HUES64 (cell line): Measurements from ENCODE around the gene RAD52.
A peak's percentile ranks its signal among the peaks of the same experiment; 100 is the strongest.

Source experiments
- H3K27ac ChIP-seq: 2 replicates; pipeline ENCODE4 v1.7.0; 2013; ENCODE audit warnings: low read depth, low read length, inconsistent platforms
- H3K27me3 ChIP-seq: 2 replicates; pipeline ENCODE4 v1.6.1; 2013; ENCODE audit warnings: mild to moderate bottlenecking, low read length; ENCODE audit not compliant: insufficient read depth
- H3K36me3 ChIP-seq: 2 replicates; pipeline ENCODE4 v1.6.1; 2013; ENCODE audit warnings: mild to moderate bottlenecking, low read length; ENCODE audit not compliant: insufficient read depth
- H3K4me1 ChIP-seq: 2 replicates; pipeline ENCODE4 v1.6.1; 2013; ENCODE audit warnings: mild to moderate bottlenecking, low read length, moderate library complexity; ENCODE audit not compliant: insufficient read depth
- H3K4me3 ChIP-seq: 2 replicates; pipeline ENCODE4 v1.5.1; 2013; ENCODE audit warnings: mild to moderate bottlenecking, low read length, moderate library complexity
- H3K9ac ChIP-seq: 2 replicates; pipeline ENCODE4 v1.6.1; 2013; ENCODE audit warnings: mild to moderate bottlenecking, low read depth, low read length
- H3K9me3 ChIP-seq: 2 replicates; pipeline ENCODE4 v1.6.1; 2013; ENCODE audit warnings: low read depth, low read length; ENCODE audit not compliant: insufficient read depth
- WGBS: fragments of 150-250, 120-280 bp; methylation state at CpG from one replicate; pipeline ENCODE4 v1.1.7; 2013; ENCODE audit warnings: missing lambda C conversion rate; 5-methylcytosine and 5-hydroxymethylcytosine counted together

RAD52 gene

DNA sequence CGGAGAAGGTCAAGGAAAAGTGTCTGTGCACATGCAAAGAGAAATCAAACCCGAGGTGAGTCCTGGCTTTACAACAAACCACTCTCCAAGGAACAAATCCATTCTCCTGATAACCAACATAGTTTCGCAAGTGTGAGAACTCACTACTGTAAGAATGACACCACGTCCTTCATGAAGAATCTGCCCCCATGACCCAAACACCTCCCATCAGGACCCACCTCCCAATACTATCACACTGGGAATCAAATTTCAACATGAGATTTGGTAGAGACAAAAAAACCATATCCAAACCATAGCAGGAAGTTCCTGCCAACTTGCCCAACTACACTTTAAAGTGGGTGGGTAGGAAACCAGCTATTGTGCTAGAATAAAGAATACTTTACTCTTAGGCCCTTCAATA is 39.2 kb upstream of the RAD52 start:
- Histone ChIP-seq H3K9ac (no peak overlapping the region), H3K27me3 (peaks cover 8% of the 10 kb centered on the region), H3K4me1 (peaks cover 20% of the 10 kb centered on the region), H3K27ac (no peak overlapping the region), H3K36me3 (no peaks in the 10 kb centered on the region; the same call in 1 of the 2 replicates), H3K9me3 (no peaks in the 10 kb centered on the region), H3K4me3 (no peak overlapping the region)
- 91% methylated on average over 4 of the region's 4 CpGs for WGBS

DNA sequence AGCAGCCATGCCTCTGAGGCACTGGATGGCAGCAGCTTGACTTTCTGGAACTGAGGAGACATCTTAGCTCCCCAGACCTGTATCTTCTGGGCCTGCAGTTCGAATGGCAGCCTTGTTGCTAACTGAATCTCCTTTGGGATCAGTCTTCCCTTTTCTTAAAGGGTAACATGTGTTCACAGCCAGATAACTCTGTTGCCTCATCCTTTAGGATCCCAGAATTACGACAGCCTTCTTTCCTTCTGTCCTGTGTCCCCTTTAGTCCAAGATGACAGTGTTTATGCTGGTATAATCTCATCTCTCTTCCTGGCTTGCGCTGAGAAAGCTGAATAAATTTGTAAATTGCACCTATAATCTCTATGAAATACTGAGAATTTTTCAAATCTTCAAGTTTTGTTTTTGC is 32.5 kb upstream of the RAD52 start:
- no peak overlapping the region for H3K27ac ChIP-seq
- H3K9ac ChIP-seq, result no peak overlapping the region
- H3K36me3 ChIP-seq, result no peaks in the 10 kb centered on the region; the same call in 1 of the 2 replicates
- H3K9me3 ChIP-seq, result no peaks in the 10 kb centered on the region
- whole genome bisulfite sequencing, result 90% methylated on average over 3 of the region's 3 CpGs
- H3K4me1 ChIP-seq, result no peaks in the 10 kb centered on the region
- no peak overlapping the region for H3K4me3 ChIP-seq
- no peaks in the 10 kb centered on the region for H3K27me3 ChIP-seq

DNA sequence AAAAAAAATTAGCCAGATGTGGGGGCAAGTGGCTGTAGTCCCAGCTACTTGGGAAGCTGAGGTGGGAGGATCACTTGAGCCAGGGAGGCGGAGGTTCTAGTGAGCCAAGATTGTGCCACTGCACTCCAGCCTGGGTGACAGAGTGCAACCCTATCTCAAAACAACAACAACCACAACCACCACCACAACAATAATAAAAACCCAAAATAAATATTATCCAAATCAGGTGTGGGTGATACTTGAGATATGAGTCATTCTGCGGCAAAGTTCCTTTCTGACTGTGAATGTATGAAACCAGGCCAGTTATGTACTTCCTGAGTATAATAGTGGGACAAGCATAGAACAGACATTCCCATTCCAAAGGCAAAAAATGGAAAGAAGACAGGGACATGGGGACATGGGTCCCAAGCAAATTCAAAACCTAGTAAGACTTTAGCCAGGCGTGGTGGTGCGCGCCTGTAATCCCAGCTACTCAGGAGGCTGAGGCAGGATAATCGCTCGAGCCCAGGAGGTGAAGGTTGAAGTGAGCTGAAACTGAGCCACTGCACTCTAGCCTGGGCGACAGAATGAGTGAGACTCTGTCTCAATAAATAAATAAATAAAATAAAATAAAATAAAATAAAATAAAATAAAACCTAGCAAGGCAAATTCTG is 31.8 kb upstream of the RAD52 start:
- H3K9ac ChIP-seq, result no peak overlapping the region
- no peak overlapping the region for H3K27ac ChIP-seq
- no peaks in the 10 kb centered on the region for H3K9me3 ChIP-seq
- WGBS, result 97% methylated on average over 7 of the region's 8 CpGs
- no peaks in the 10 kb centered on the region for H3K4me1 ChIP-seq
- H3K27me3 ChIP-seq, result no peaks in the 10 kb centered on the region
- H3K36me3 ChIP-seq, result no peaks in the 10 kb centered on the region; the same call in 1 of the 2 replicates
- no peak overlapping the region for H3K4me3 ChIP-seq

- Histone ChIP-seq H3K36me3 (no peaks in the 10 kb centered on the region), H3K9ac (no peak overlapping the region), H3K4me1 (no peaks in the 10 kb centered on the region), H3K27ac (no peak overlapping the region), H3K4me3 (no peak overlapping the region), H3K9me3 (no peaks in the 10 kb centered on the region), H3K27me3 (no peaks in the 10 kb centered on the region)
- 86% methylated on average over 5 of the region's 5 CpGs for WGBS
Measured at GRCh38 chr12:979349-979748, 29.9 kb upstream of the RAD52 start.

DNA sequence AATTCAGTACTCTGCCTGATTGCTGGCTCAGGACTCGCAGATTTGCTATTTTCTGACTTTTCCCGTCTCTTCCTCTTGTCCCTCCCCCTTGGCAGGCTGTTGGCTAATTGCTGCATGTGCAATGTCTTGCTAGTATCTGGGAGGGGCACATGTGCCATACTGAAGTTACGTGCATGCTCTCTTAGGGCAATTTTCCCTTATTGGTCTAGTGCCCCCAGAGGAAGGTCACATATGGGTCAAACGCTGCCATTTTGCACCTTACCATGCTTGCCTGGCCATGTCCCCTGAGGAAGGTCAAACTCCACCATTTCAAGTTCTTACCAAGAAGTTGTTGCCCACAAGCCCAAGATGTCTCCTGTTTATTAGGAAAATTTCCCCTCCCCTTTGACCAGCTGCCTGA is 27.7 kb upstream of the RAD52 start:
- H3K9ac ChIP-seq, result no peak overlapping the region
- H3K9me3 ChIP-seq, result no peaks in the 10 kb centered on the region
- 92% methylated on average over 4 of the region's 4 CpGs for WGBS
- no peak overlapping the region for H3K27ac ChIP-seq
- H3K4me1 ChIP-seq, result no peaks in the 10 kb centered on the region
- H3K36me3 ChIP-seq, result no peaks in the 10 kb centered on the region
- no peak overlapping the region for H3K4me3 ChIP-seq
- no peaks in the 10 kb centered on the region for H3K27me3 ChIP-seq

DNA sequence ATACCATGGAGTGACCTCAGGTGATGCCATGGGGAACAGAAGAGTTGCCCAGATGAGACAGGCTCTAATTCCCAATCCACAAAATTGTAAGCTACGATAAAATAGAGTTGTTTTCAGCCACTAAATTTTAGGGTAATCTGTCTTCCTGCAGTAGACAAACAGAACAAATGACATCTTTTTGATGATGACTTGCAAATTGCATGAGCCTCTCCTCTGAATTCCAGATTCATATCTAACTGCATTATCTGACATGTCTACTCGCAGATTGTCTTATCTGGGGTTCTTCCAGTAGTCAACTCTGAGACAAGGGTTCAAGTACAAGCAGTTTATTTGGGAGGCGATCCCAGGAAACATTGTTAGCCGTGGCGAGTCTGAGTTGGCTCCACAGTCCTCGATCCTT is 27.1 kb upstream of the RAD52 start:
- no peaks in the 10 kb centered on the region for H3K36me3 ChIP-seq
- no peaks in the 10 kb centered on the region for H3K4me1 ChIP-seq
- no peaks in the 10 kb centered on the region for H3K27me3 ChIP-seq
- 80% methylated on average over 6 of the region's 6 CpGs for WGBS
- no peak overlapping the region for H3K9ac ChIP-seq
- no peak overlapping the region for H3K27ac ChIP-seq
- H3K9me3 ChIP-seq, result no peaks in the 10 kb centered on the region
- no peak overlapping the region for H3K4me3 ChIP-seq

DNA sequence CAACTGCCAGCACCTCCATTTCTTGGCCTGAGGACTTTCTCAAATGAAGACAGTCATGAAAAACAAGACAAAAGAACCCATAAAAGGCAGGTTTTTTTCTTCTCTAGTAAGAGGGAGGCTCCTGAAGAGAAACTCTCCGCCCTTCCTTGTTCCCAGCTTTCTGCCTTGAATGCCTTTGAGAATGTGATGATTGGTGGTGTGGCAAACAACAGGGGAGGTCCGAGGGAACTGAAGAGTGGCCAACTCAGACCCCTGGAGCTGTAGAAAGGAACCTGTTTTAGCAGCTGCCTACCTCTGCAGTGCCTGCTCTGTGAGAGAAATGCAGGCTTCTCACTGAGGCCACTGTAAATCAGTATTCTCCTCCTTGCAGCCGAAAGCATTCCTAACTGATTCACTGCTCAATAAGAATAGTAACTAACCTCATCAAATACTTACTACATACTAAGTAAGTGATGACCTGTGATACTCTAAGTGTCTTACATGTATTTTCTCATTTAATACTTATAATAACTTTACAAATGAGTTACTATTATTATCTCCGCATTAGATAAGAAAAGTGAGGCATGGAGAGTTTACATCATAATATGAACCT is 24.9 kb upstream of the RAD52 start:
- WGBS, result 81% methylated on average over 3 of the region's 4 CpGs

DNA sequence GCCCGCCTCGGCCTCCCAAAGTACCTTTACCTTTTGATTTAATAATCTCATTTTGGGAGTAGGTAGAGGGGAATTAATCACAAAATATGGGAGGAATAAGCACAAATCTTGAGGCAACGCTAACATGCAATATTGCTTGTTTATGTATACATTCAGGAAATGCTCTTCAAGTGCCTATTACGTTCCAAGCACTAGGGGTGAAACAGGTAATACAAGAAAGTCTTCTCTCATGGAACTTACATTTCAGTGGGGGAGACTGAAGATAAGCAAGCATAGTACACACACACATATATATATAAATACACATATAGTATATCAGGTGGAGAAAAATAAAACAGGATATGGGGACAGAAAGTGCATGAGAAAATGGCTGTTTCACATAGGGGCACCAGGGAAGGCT is 22.5 kb upstream of the RAD52 start:
- WGBS, result 94% methylated on average over 2 of the region's 4 CpGs

More for the DNA sequence above, 24.9 kb upstream of the RAD52 start:
- Histone ChIP-seq H3K27ac (no peak overlapping the region; the same call in 1 of the 2 replicates), H3K4me3 (no peak overlapping the region), H3K36me3 (no peaks in the 10 kb centered on the region), H3K9ac (no peak overlapping the region), H3K4me1 (no peaks in the 10 kb centered on the region), H3K27me3 (no peaks in the 10 kb centered on the region), H3K9me3 (no peaks in the 10 kb centered on the region)

GRCh38 chr12:969821-970220 is 20.3 kb upstream of the RAD52 start:
- Histone ChIP-seq H3K36me3 (no peaks in the 10 kb centered on the region), H3K9ac (no peak overlapping the region), H3K9me3 (no peaks in the 10 kb centered on the region), H3K4me3 (no peak overlapping the region), H3K27ac (no peak overlapping the region), H3K27me3 (no peaks in the 10 kb centered on the region), H3K4me1 (peaks cover 3% of the 10 kb centered on the region; the same call in 1 of the 2 replicates)
- WGBS, result 82% methylated on average over 8 of the region's 8 CpGs

More for the DNA sequence above, 22.5 kb upstream of the RAD52 start:
- H3K27me3 ChIP-seq, result no peaks in the 10 kb centered on the region
- H3K9ac ChIP-seq, result no peak overlapping the region
- H3K36me3 ChIP-seq, result no peaks in the 10 kb centered on the region
- no peaks in the 10 kb centered on the region for H3K9me3 ChIP-seq
- H3K4me1 ChIP-seq, result peaks cover 3% of the 10 kb centered on the region; the same call in 1 of the 2 replicates
- H3K4me3 ChIP-seq, result no peak overlapping the region
- no peak overlapping the region for H3K27ac ChIP-seq

DNA sequence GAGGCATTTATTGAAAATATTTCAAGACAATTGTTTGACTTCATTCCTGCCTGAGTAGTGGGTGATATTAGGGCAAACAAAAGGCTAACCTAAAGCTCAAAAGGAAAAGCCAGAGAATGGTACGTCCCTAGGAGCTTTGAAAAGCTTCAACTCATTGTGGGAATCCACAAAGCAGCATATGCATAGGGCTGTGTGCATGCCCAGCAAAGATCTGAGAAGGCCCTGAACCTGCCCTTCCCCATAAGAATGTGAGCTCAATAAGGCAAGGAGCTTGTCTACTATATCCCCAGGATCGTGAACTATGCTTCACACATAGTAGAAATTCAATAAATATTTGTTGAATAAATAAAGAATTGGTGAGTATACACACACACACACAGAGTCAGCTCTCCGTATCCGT is 19.1 kb upstream of the RAD52 start:
- H3K9me3 ChIP-seq, result no peaks in the 10 kb centered on the region
- peak overlapping the region; percentile 41; the same call in 1 of the 2 replicates for H3K27ac ChIP-seq
- 63% methylated on average over 2 of the region's 4 CpGs for WGBS
- no peaks in the 10 kb centered on the region for H3K36me3 ChIP-seq
- H3K4me3 ChIP-seq, result no peak overlapping the region
- H3K27me3 ChIP-seq, result no peaks in the 10 kb centered on the region
- H3K4me1 ChIP-seq, result peaks cover 3% of the 10 kb centered on the region; the same call in 1 of the 2 replicates
- H3K9ac ChIP-seq, result no peak overlapping the region

- no peak overlapping the region for H3K27ac ChIP-seq
- H3K36me3 ChIP-seq, result no peaks in the 10 kb centered on the region
- H3K4me1 ChIP-seq, result peaks cover 3% of the 10 kb centered on the region; the same call in 1 of the 2 replicates
- H3K4me3 ChIP-seq, result no peak overlapping the region
- H3K9ac ChIP-seq, result no peak overlapping the region
- no peaks in the 10 kb centered on the region for H3K27me3 ChIP-seq
- no peaks in the 10 kb centered on the region for H3K9me3 ChIP-seq
- WGBS, result 83% methylated on average over 9 of the region's 9 CpGs
Measured at GRCh38 chr12:967641-968040, 18.1 kb upstream of the RAD52 start.
